BJ (cell line): ENCODE results near the gene TSPAN7. TPM values are rescaled to one million over a fixed set of nuclear protein-coding genes. Genes with fewer than 3 reads are reported as not detected.

Experiments used
- CTCF ChIA-PET: fragments of 350-600 bp; formaldehyde crosslinking; extraction: SDS; loops from one replicate; lab custom pipeline; 2021; ENCODE audit warnings: antibody characterized with exemption, inconsistent platforms; lab: Yijun Ruan, JAX
- POLR2A ChIA-PET: fragments of 300-600 bp; sonication (Branson Sonifier 250); formaldehyde crosslinking; extraction: SDS; loops from one replicate; lab custom pipeline; 2021; ENCODE audit warnings: antibody characterized with exemption; lab: Charles Lee
- DNase-seq: peaks from one replicate; pipeline ENCODE4 v3.0.0-alpha.2; 2011; ENCODE audit warnings: low read depth
- H3K27me3 ChIP-seq: 2 replicates; pipeline ENCODE4 v1.6.0; 2011; ENCODE audit warnings: low read length; ENCODE audit not compliant: control insufficient read depth, insufficient read depth
- H3K36me3 ChIP-seq: 2 replicates; pipeline ENCODE4 v1.5.1; 2011; ENCODE audit warnings: low read length; ENCODE audit not compliant: control insufficient read depth, insufficient read depth
- H3K4me3 ChIP-seq: 2 replicates; pipeline ENCODE4 v1.5.1; 2011; ENCODE audit warnings: low read depth, mild to moderate bottlenecking, control low read depth, low read length
- CTCF ChIP-seq: IDR thresholded peaks from 2 replicates; pipeline ENCODE4 v1.5.1; 2011; ENCODE audit warnings: low read depth, mild to moderate bottlenecking, control low read depth, inconsistent platforms, low read length, moderate library complexity; ENCODE audit not compliant: insufficient read depth
- polyA plus RNA-seq: library from polyadenylated mRNA; depleted of rRNA; stranded (reverse); fragments of >200 nt; gene quantifications from 2 replicates; pipeline ENCODE4 v1.2.3, GENCODE V29; 2011

The TSPAN7 gene
- polyA plus RNA-seq, 1 experiment, result not detected

- no peak for DNase-seq
- no peak for TF ChIP-seq CTCF
- POLR2A ChIA-PET, result no interaction called here
- CTCF ChIA-PET, result no interaction called here
- no peak overlapping the region for H3K4me3 ChIP-seq
- H3K36me3 ChIP-seq, result no peaks in the 10 kb centered on the region
- no peaks in the 10 kb centered on the region for H3K27me3 ChIP-seq
Observed at GRCh38 chrX:38570396-38570795, 9.1 kb downstream of the TSPAN7 start.

DNA sequence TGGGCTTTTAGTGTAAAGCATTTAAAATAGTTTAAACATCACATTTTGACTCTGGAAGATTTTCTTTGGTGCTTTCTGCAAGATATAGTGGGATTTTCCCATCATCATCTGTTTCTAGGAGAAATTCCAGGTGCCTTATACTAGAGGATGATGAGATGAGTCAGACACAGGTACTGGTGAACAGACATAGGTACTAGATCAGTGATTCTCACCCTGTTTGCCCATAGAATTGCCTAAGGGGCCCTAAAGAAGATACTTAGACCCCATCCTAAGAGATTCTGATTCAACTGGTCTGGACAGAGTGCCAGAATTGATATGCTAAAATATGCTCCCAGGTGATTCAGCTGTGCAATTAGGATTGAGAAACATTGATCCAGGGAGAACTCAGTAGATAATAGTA lies 9.7 kb downstream of the TSPAN7 start:
- no peaks in the 10 kb centered on the region for H3K27me3 ChIP-seq
- ChIA-PET POLR2A (no interaction called here), CTCF (no interaction called here)
- H3K4me3 ChIP-seq, result no peak overlapping the region
- TF ChIP-seq CTCF, result no peak
- no peaks in the 10 kb centered on the region for H3K36me3 ChIP-seq
- DNase-seq, result no peak

GRCh38 chrX:38574858-38575257 lies 13.5 kb downstream of the TSPAN7 start:
- TF ChIP-seq CTCF, result no peak
- ChIA-PET POLR2A (no interaction called here), CTCF (no interaction called here)
- no peak for DNase-seq
- no peaks in the 10 kb centered on the region for H3K36me3 ChIP-seq
- no peak overlapping the region for H3K4me3 ChIP-seq
- no peaks in the 10 kb centered on the region for H3K27me3 ChIP-seq

GRCh38 chrX:38575888-38576287 lies 14.5 kb downstream of the TSPAN7 start:
- Histone ChIP-seq H3K36me3 (no peaks in the 10 kb centered on the region), H3K4me3 (no peak overlapping the region), H3K27me3 (no peaks in the 10 kb centered on the region)
- CTCF ChIA-PET, result no interaction called here
- DNase-seq, result no peak
- TF ChIP-seq CTCF, result no peak
- POLR2A ChIA-PET, result no interaction called here

- DNase-seq, result no peak
- Histone ChIP-seq H3K36me3 (no peaks in the 10 kb centered on the region), H3K4me3 (no peak overlapping the region), H3K27me3 (no peaks in the 10 kb centered on the region)
- POLR2A ChIA-PET, result no interaction called here
- CTCF ChIA-PET, result no interaction called here
- TF ChIP-seq CTCF, result no peak
Observed at GRCh38 chrX:38577738-38578137, 16.4 kb downstream of the TSPAN7 start.
